ENCODE results near the gene COL23A1. TPM values are rescaled to one million over a fixed set of nuclear protein-coding genes. Genes with fewer than 3 reads are reported as not detected.

COL23A1 gene
- total RNA-seq, 1 donor from 2014 or later = 20.4 TPM

- intact Hi-C loops (cut with micrococcal nuclease) = no loop called here
- peak; percentile 18 for DNase-seq
- ATAC-seq = no peak
These were observed 365.0 kb downstream of the COL23A1 start for GRCh38 chr5:178225174-178225573.

GRCh38 chr5:178224403-178224802 is 365.8 kb downstream of the COL23A1 start:
- intact Hi-C loops (cut with micrococcal nuclease) = no loop called here
- DNase-seq (peak; percentile 16), ATAC-seq (no peak)

- DNase-seq = peak; percentile 22
- ATAC-seq = peak; percentile 22
These were observed 366.3 kb downstream of the COL23A1 start for GRCh38 chr5:178223828-178224335.

GRCh38 chr5:178223196-178223773 is 366.9 kb downstream of the COL23A1 start:
- intact Hi-C loops (cut with micrococcal nuclease) = no loop called here
- ATAC-seq = no peak
- DNase-seq = peak; percentile 1

More at GRCh38 chr5:178223828-178224335, 366.3 kb downstream of the COL23A1 start:
- intact Hi-C loops (cut with micrococcal nuclease) = no loop called here

GRCh38 chr5:178222292-178222691 is 367.9 kb downstream of the COL23A1 start:
- intact Hi-C loops (cut with micrococcal nuclease) = no loop called here
- ATAC-seq (no peak), DNase-seq (peak; percentile 14)

GRCh38 chr5:178221853-178222252 is 368.3 kb downstream of the COL23A1 start:
- intact Hi-C loops (cut with micrococcal nuclease) = no loop called here
- ATAC-seq (no peak), DNase-seq (peak; percentile 4)

- no peak for ATAC-seq
- intact Hi-C loops (cut with micrococcal nuclease) = no loop called here
- peak; percentile 9 for DNase-seq
These were observed 368.9 kb downstream of the COL23A1 start for GRCh38 chr5:178221282-178221681.

- DNase-seq (no peak), ATAC-seq (no peak)
- intact Hi-C loops (cut with micrococcal nuclease) = no loop called here
These were observed 371.4 kb downstream of the COL23A1 start for GRCh38 chr5:178218827-178219226.

- intact Hi-C loops (cut with micrococcal nuclease) = no loop called here
- no peak for ATAC-seq
- DNase-seq = no peak
These were observed 371.9 kb downstream of the COL23A1 start for GRCh38 chr5:178218237-178218776.

GRCh38 chr5:178216779-178217178 is 373.4 kb downstream of the COL23A1 start:
- DNase-seq = no peak
- no peak for ATAC-seq
- intact Hi-C loops (cut with micrococcal nuclease) = no loop called here

GRCh38 chr5:178216088-178216534 is 374.1 kb downstream of the COL23A1 start:
- ATAC-seq = no peak
- intact Hi-C loops (cut with micrococcal nuclease) = no loop called here
- DNase-seq = peak; percentile 3

- ATAC-seq (peak; percentile 9), DNase-seq (peak; percentile 34)
- intact Hi-C loops (cut with micrococcal nuclease) = no loop called here
These were observed 374.8 kb downstream of the COL23A1 start for GRCh38 chr5:178215280-178216002.

- DNase-seq (peak; percentile 13), ATAC-seq (no peak)
- intact Hi-C loops (cut with micrococcal nuclease) = no loop called here
These were observed 375.9 kb downstream of the COL23A1 start for GRCh38 chr5:178214160-178214803.

GRCh38 chr5:178213748-178214151 is 376.4 kb downstream of the COL23A1 start:
- intact Hi-C loops (cut with micrococcal nuclease) = no loop called here
- ATAC-seq = no peak
- no peak for DNase-seq

- no peak for ATAC-seq
- DNase-seq = no peak
- intact Hi-C loops (cut with micrococcal nuclease) = no loop called here
These were observed 377.2 kb downstream of the COL23A1 start for GRCh38 chr5:178213003-178213461.

GRCh38 chr5:178212241-178213002 is 377.8 kb downstream of the COL23A1 start:
- no peak for ATAC-seq
- no peak for DNase-seq
- intact Hi-C loops (cut with micrococcal nuclease) = no loop called here

GRCh38 chr5:178211095-178212048 is 378.8 kb downstream of the COL23A1 start:
- intact Hi-C loops (cut with micrococcal nuclease) = no loop called here
- no peak for ATAC-seq
- DNase-seq = peak; percentile 1

GRCh38 chr5:178210686-178211085 is 379.5 kb downstream of the COL23A1 start:
- ATAC-seq (no peak), DNase-seq (no peak)
- intact Hi-C loops (cut with micrococcal nuclease) = no loop called here

All from left ventricle myocardium superior (tissue), 1 donor.